ENCODE results near the gene GSK3B. TPM values are rescaled to one million over a fixed set of nuclear protein-coding genes. Genes with fewer than 3 reads are reported as not detected.
A peak's percentile ranks its signal among the peaks of the same experiment; 100 is the strongest.

GSK3B gene
- total and polyA plus RNA-seq, 2 experiments from 2014 or later = 29.0 to 45.3 TPM

- TF ChIP-seq ZNF462 (CRISPR knock-in tag; IDR thresholded peaks at IDR 0.05) = no peak
- no peak for TF ChIP-seq REST (IDR thresholded peaks at IDR 0.05; ENCODE audit: unreplicated experiment)
- TF ChIP-seq STAT1 (IDR thresholded peaks at IDR 0.05; ENCODE audit: unreplicated experiment) = no peak
- TF ChIP-seq EZH2 (IDR thresholded peaks at IDR 0.05; ENCODE audit: low read depth, unreplicated experiment) = no peak
- TF ChIP-seq EZH2phosphoT487 (IDR thresholded peaks at IDR 0.05; ENCODE audit: unreplicated experiment) = no peak
- TF ChIP-seq CREB1 (CRISPR knock-in tag; IDR thresholded peaks at IDR 0.05; ENCODE audit: low read depth) = no peak
- no peak for TF ChIP-seq ZNF331 (CRISPR knock-in tag; IDR thresholded peaks at IDR 0.05; ENCODE audit: low read depth)
- no peak for TF ChIP-seq ETS1 (IDR thresholded peaks at IDR 0.05)
- TF ChIP-seq NANOG (IDR thresholded peaks at IDR 0.05; ENCODE audit: borderline replicate concordance) = no peak
- no peak for TF ChIP-seq ZNF114 (CRISPR knock-in tag; IDR thresholded peaks at IDR 0.05)
- TF ChIP-seq POLR2AphosphoS5 (IDR thresholded peaks at IDR 0.05; ENCODE audit: low read depth) = no peak
- no peak for TF ChIP-seq JUNB (IDR thresholded peaks at IDR 0.05; ENCODE audit: unreplicated experiment)
- no peak for TF ChIP-seq CTCF (conservative IDR thresholded peaks at IDR 0.05; ENCODE audit: low read depth in 2 of 2)
- H3K36me3 Mint-ChIP-seq (ENCODE audit: low read depth) = peaks cover 22% of the 10 kb centered on the region
- H3K9me3 Mint-ChIP-seq = no peaks in the 10 kb centered on the region
- Histone ChIP-seq H3K9me2 (ENCODE audit: insufficient read depth) (peaks cover 11% of the 10 kb centered on the region; the same call in 1 of the 2 replicates), H4K20me1 (replicated peaks; ENCODE audit: insufficient read depth) (no peaks in the 10 kb centered on the region), H3K4me1 (ENCODE audit: insufficient read depth) (peaks cover 20% of the 10 kb centered on the region), H2AFZ (no peak overlapping the region), H3K4me2 (peak overlapping the region; percentile 51), H3K79me2 (replicated peaks; ENCODE audit: insufficient read depth) (no peaks in the 10 kb centered on the region), H3K36me3 (ENCODE audit: insufficient read depth) (no peaks in the 10 kb centered on the region), H3K4me3 (peak overlapping the region; percentile 19; the same call in 1 of the 2 replicates), H3K27me3 (ENCODE audit: insufficient read depth) (no peaks in the 10 kb centered on the region), H3F3A (replicated peaks; ENCODE audit: low read depth) (no peaks in the 10 kb centered on the region), H3K27ac (ENCODE audit: low read depth) (peak overlapping the region; percentile 57)
- H3K27ac Mint-ChIP-seq = peak overlapping the region; percentile 63
- peak; percentile 88 for ATAC-seq
- H3K4me3 Mint-ChIP-seq = peak overlapping the region; percentile 58
- no peaks in the 10 kb centered on the region for H3K27me3 Mint-ChIP-seq (ENCODE audit: insufficient read depth, low read depth, poor library complexity)
- peaks cover 31% of the 10 kb centered on the region for H3K4me1 Mint-ChIP-seq
- DNase-seq (ENCODE audit: low spot score) = peak; percentile 73
Observed at GRCh38 chr3:119913021-119913420, 181.2 kb downstream of the GSK3B start.

All from GM23338 (cell line).